ENCODE data around the gene KLF8. TPM values are rescaled to one million over a fixed set of nuclear protein-coding genes. Genes with fewer than 3 reads are reported as not detected.

KLF8 gene
- polyA plus RNA-seq, 3 donors, result 0.34 to 1.5 TPM; not detected in 1

DNA sequence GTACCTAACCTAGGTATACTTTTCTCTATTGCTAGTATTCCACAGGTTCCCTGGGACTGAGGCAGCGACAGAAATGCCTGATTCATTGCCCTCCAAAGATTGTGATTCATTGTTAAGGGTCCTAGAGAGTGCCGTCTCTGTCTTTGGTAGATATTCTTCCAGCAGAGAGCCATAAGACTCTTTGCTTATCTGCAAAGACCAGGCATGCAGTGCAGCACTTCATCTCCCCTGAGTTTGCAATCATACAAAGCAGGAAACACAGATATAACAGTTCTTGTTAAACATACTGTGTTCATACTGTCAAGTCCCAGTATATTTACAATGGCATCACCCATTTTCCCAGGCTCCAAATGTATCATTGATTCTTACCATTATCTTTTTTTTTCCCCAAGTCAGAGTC is 47.7 kb downstream of the KLF8 start:
- H3K36me3 Mint-ChIP-seq, result no peaks in the 10 kb centered on the region
- no peaks in the 10 kb centered on the region for H3K4me1 Mint-ChIP-seq
- H3K9me3 Mint-ChIP-seq, result no peaks in the 10 kb centered on the region
- no peak overlapping the region for H3K4me2 ChIP-seq (replicated peaks; ENCODE audit: extremely low read depth, low read length, poor library complexity, severe bottlenecking)
- TF ChIP-seq CTCF (IDR thresholded peaks at IDR 0.05), result no peak
- H3K27me3 Mint-ChIP-seq (ENCODE audit: low read depth in 3 of 3), result peaks cover 0 to 4% (median 0%) of the 10 kb centered on the region in 3 donors
- DNase-seq, result no peak
- intact Hi-C loops (cut with micrococcal nuclease), result no loop called here
- H3K4me3 Mint-ChIP-seq, result no peak overlapping the region
- H3K27me3 ChIP-seq (ENCODE audit: control insufficient read depth in 2 of 2, insufficient read depth in 2 of 2, low read length in 2 of 2), result no peaks in the 10 kb centered on the region
- no peaks in the 10 kb centered on the region for H3K9me3 ChIP-seq (replicated peaks in 1 of 2; ENCODE audit: control insufficient read depth in 1 of 2, insufficient read depth in 1 of 2, low read length in 2 of 2)
- H3K79me2 ChIP-seq (ENCODE audit: insufficient read depth, low read length), result no peaks in the 10 kb centered on the region
- no peak overlapping the region for H2AFZ ChIP-seq (ENCODE audit: insufficient read depth, low read depth, low read length, poor library complexity, severe bottlenecking)
- no peaks in the 10 kb centered on the region for H3K36me3 ChIP-seq (replicated peaks in 1 of 2; ENCODE audit: control insufficient read depth in 1 of 2, insufficient read depth in 2 of 2, low read length in 2 of 2)
- no peaks in the 10 kb centered on the region for H3K4me1 ChIP-seq (ENCODE audit: control insufficient read depth in 1 of 2, insufficient read depth in 2 of 2, low read length in 2 of 2)
- H3K4me3 ChIP-seq (replicated peaks in 1 of 3; ENCODE audit: low read depth in 2 of 3, low read length in 3 of 3), result no peak overlapping the region
- WGBS (ENCODE audit: insufficient coverage), result no CpG with 5 or more reads among the region's 2 CpGs
- no peaks in the 10 kb centered on the region for H4K20me1 ChIP-seq (ENCODE audit: insufficient read depth, low read length)
- H3K9ac ChIP-seq (ENCODE audit: insufficient read depth, low read length, poor library complexity, severe bottlenecking), result no peak overlapping the region
- H3K27ac ChIP-seq (ENCODE audit: low read depth in 1 of 2, low read length in 2 of 2), result no peak overlapping the region
- no peak overlapping the region for H3K27ac Mint-ChIP-seq

DNA sequence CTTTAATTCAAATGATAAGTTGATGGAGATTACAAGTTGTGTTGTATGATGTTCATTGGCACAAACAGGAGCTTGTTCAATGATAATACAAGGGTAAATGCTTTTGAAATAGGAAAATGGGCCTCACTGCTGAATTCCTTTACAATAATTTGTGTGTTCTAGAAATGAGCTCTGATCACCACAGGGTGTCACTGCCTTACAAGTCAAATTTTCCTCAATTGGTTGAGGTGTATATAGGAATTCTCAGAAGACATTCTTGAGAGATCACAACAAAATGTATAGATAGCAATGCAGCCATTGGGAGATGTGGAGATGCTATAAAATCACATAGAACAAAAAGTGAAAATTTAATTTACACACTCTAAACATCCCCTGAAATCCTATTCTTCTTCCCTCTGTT is 49.6 kb downstream of the KLF8 start:
- Histone ChIP-seq H3K4me1 (ENCODE audit: control insufficient read depth in 1 of 2, insufficient read depth in 2 of 2, low read length in 2 of 2) (no peaks in the 10 kb centered on the region), H3K9ac (ENCODE audit: insufficient read depth, low read length, poor library complexity, severe bottlenecking) (no peak overlapping the region), H3K27ac (ENCODE audit: low read depth in 1 of 2, low read length in 2 of 2) (no peak overlapping the region), H3K4me3 (replicated peaks in 1 of 3; ENCODE audit: low read depth in 2 of 3, low read length in 3 of 3) (no peak overlapping the region), H3K4me2 (replicated peaks; ENCODE audit: extremely low read depth, low read length, poor library complexity, severe bottlenecking) (no peak overlapping the region), H3K79me2 (ENCODE audit: insufficient read depth, low read length) (no peaks in the 10 kb centered on the region), H4K20me1 (ENCODE audit: insufficient read depth, low read length) (no peaks in the 10 kb centered on the region), H3K9me3 (replicated peaks in 1 of 2; ENCODE audit: control insufficient read depth in 1 of 2, insufficient read depth in 1 of 2, low read length in 2 of 2) (no peaks in the 10 kb centered on the region), H3K27me3 (ENCODE audit: control insufficient read depth in 2 of 2, insufficient read depth in 2 of 2, low read length in 2 of 2) (no peaks in the 10 kb centered on the region), H2AFZ (ENCODE audit: insufficient read depth, low read depth, low read length, poor library complexity, severe bottlenecking) (no peak overlapping the region), H3K36me3 (replicated peaks in 1 of 2; ENCODE audit: control insufficient read depth in 1 of 2, insufficient read depth in 2 of 2, low read length in 2 of 2) (no peaks in the 10 kb centered on the region)
- Mint-ChIP-seq H3K27ac (no peak overlapping the region), H3K27me3 (ENCODE audit: low read depth in 3 of 3) (no peaks in the 10 kb centered on the region), H3K36me3 (no peaks in the 10 kb centered on the region), H3K4me3 (no peak overlapping the region), H3K9me3 (no peaks in the 10 kb centered on the region), H3K4me1 (no peaks in the 10 kb centered on the region)
- no peak for TF ChIP-seq CTCF (IDR thresholded peaks at IDR 0.05)
- intact Hi-C loops (cut with micrococcal nuclease), result no loop called here
- no peak for DNase-seq
